ENCODE measurements around the gene IKZF2.

IKZF2 gene

DNA sequence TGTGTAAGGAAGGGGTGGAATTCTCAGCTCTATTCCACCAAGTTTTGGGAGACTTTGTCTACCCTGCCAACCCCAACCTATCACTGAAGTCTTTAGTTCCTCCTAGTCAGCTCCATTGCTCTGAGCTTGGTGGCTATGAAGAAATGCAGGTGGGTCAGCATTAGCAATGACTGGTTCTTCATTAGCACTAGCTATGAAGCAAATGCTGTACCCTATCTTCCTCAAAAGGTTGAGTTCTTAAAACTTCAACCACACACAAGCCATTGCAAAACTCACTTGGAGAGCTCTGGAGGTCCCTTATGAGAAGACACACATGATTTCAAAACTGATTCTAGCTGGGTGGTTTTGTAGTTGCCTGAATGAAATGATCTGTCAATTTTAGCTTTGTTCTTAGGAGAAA is 193.8 kb downstream of the IKZF2 start:
- no peaks in the 10 kb centered on the region for H3K27me3 Mint-ChIP-seq
- no peak overlapping the region for H3K27ac Mint-ChIP-seq
- peak overlapping the region in 1 of 2 donors; percentile 37 for H3K4me3 Mint-ChIP-seq
- ATAC-seq (peak; percentile 78), DNase-seq (no peak)
- peaks cover 56% of the 10 kb centered on the region for H3K4me1 Mint-ChIP-seq
- no peaks in the 10 kb centered on the region for H3K9me3 Mint-ChIP-seq

DNA sequence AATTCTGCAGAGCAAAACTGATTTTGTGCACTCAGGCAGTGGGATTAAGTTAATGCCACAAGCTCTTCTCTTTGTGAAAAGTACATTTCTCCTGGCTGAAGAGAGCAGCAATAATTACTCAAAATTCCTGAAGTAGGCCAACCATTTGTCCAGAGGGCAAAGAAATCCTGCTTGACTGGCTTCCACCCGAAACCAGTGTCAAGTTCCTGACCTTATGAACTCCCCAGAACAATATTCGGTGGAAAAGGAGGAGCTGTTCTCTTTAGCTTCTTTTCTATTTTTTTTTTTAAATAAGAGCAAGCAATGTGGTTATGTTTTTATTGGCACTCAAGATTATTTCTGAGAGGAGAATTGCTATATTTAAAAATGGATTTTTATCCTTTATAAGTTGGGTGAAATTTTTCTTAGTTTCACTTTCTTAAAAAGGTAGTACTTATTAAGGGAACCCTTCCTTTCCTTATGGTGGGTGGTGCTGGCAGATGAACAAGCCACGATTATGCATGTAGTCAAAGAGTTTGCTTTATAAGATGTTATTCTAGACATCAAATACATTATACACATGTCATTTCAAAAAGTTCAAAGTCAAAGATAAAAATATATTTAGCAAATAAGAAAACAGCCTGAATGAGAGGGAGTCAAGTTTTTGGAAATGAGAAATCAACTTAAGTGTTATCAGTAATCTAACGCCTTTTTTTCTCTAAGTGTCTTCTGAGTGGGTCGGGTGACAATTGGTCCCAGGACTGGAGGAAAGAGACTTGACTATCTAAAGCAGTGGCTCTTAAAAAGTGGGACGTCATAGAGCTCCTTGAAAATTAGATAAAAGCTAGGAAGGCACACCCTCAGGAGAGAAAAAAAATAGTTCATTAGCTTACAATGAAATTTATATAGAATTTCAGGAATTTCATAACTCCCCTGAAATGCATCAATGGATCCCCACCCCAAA is 194.5 kb downstream of the IKZF2 start:
- Mint-ChIP-seq H3K9me3 (no peaks in the 10 kb centered on the region), H3K4me3 (peak overlapping the region in 1 of 2 donors; percentile 42), H3K27ac (no peak overlapping the region), H3K4me1 (peaks cover 63% of the 10 kb centered on the region), H3K27me3 (no peaks in the 10 kb centered on the region)
- DNase-seq, result no peak
- ATAC-seq, result no peak

DNA sequence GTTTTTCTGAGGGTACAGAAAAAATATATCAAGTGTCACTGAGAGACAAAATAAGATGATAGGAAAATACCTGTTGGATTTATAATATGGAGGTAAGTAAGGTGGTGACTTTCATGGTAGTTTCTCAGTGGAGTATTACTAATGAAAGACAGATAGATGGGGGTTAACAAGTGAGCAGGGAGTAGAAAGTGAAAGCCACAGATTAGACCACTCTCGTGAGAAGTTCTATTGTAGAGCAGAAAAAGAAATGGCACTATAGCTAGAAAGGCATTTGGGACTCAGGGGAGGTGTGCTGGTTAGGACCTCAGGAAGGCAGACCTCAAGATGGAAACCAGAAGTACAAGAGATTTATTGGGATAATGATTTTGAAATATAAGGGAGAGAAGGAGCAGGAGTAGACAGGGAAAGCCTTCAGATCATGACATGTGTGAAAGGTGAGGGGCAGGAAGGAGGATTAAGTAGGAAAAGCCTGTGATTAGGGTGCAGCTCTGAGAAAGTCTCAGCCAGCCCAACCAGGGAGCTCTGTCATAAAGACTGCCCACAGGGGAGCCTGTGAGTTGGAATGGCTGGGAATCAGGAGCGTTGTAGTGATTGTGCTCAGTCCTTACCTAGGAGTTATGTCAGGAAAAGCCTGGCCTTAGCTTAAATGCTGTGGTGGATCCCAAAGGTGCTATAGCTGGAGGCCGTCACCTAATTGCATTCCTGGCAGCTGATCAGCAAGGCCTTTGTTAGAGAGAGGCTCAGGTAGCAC is 198.1 kb downstream of the IKZF2 start:
- H3K27me3 Mint-ChIP-seq, result peaks cover 6% of the 10 kb centered on the region
- peaks cover 42% of the 10 kb centered on the region for H3K4me1 Mint-ChIP-seq
- peak; percentile 83 for ATAC-seq
- peak overlapping the region in 1 of 2 donors; percentile 7 for H3K27ac Mint-ChIP-seq
- no peak for DNase-seq
- peak overlapping the region in 1 of 2 donors; percentile 9 for H3K4me3 Mint-ChIP-seq
- no peaks in the 10 kb centered on the region for H3K9me3 Mint-ChIP-seq

DNA sequence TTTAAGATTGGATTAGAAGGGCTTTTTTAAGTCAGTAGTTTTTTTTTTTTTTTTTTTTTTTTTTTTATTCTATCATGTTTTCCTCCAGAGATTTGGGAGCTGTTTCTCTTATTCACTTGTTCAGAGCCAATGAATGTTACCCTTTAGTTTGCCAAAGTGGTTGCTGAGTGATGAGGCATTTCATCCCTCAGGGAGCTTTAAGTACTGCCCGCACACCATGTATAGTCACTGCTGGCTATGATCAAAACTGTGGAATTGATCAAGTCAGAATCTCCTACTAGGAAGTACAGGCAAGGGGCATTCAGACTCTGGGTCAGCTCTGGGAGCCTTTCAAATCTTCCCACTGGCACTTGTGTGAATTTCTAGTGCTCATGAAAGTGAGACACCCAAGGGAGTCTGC is 201.6 kb downstream of the IKZF2 start:
- Mint-ChIP-seq H3K4me1 (peaks cover 18% of the 10 kb centered on the region), H3K9me3 (no peaks in the 10 kb centered on the region)

More for the DNA sequence above, 201.6 kb downstream of the IKZF2 start:
- Mint-ChIP-seq H3K27ac (no peak overlapping the region), H3K4me3 (no peak overlapping the region), H3K27me3 (peaks cover 6% of the 10 kb centered on the region)
- ATAC-seq, result no peak
- no peak for DNase-seq

Measured in stimulated activated naive CD8-positive, alpha-beta T cell treated with anti-CD3 and anti-CD28 coated beads, Interleukin-15, amount 100 ng/mL, for 72 hours (primary cell).